Stimulated activated CD8-positive, alpha-beta memory T cell treated with anti-CD3 and anti-CD28 coated beads, Interleukin-15, amount 100 ng/mL, for 48 hours (primary cell): ENCODE data around the gene WNT3A.

Experiments
- DNase-seq, 2 donors: peaks; one replicate each; pipeline ENCODE4 v3.0.0-alpha.2; 2020; ENCODE audit warnings: low read depth in 2 of 2

WNT3A gene

DNA sequence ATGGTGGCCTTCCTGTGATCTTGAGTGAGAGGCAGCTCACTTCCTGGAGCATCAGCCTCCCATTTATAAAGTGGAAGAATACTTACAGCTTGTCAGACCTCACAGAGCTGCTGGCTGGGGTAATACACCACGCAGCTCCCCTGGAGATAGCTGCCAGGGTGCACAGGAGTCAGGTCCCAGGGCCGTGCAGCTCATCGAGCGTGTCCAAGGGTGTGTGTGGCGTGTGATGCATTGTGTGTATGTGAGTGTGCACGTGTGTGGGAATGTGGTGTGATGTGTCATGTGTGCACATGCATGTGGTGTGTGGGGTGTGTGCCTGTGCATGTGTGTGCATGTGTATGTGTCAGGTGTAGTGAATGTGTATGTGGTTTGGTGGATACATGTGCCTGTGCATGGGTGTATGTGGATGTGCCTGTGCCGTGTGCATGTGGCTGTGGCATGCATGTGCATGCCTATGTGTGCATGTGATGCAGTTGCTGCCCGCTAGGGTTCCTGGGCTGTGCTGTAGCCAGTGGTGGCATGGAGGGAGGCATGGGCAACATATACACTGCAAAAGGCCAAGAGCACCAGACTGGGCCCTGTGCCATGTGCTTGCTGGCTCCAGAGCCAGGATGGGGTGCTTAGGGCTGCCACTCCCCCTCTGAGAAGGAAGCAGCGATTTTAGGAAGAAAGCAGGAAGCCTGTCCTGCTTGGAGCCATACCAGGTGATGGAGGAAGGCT, 24.6 kb downstream of the WNT3A start:
- DNase-seq: no peak

DNA sequence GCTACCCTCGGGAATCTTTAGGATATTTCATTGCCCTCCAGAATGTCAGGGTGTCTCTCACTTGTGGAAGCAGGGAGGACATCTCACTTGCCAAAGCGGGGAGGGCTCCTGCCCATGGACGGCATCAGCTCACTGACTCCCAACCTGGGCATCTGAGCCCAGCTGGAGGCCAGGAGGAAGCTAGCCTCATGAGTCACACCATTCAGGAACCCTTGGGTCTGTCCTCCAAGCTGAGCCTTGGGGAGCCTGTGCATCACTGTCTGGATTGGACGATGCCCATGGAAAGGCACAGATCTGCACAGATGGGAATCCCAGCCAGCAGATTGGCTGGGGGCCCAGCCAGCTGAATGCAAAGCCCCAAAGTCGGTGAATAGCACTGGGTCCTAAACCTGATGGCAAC, 25.2 kb downstream of the WNT3A start:
- DNase-seq: no peak

DNA sequence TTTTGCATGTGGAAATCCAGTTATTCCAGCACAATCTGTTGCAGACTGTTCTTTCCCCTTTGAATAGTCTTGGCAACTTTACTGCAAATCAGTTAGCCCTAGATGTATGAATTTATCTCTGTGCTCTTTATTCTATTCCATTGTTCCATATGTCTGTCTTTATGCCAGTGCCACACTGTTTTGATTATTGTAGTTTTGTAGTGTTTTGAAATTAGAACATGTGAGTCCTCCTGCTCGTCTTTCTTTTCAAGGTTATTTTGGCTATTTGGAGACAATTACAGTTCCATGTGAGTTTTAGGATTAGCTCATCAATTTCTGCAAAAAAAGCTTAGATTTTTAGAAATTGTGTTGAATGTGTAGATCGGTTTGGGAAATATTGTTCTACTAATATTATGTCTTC, 26.6 kb downstream of the WNT3A start:
- no peak for DNase-seq

DNA sequence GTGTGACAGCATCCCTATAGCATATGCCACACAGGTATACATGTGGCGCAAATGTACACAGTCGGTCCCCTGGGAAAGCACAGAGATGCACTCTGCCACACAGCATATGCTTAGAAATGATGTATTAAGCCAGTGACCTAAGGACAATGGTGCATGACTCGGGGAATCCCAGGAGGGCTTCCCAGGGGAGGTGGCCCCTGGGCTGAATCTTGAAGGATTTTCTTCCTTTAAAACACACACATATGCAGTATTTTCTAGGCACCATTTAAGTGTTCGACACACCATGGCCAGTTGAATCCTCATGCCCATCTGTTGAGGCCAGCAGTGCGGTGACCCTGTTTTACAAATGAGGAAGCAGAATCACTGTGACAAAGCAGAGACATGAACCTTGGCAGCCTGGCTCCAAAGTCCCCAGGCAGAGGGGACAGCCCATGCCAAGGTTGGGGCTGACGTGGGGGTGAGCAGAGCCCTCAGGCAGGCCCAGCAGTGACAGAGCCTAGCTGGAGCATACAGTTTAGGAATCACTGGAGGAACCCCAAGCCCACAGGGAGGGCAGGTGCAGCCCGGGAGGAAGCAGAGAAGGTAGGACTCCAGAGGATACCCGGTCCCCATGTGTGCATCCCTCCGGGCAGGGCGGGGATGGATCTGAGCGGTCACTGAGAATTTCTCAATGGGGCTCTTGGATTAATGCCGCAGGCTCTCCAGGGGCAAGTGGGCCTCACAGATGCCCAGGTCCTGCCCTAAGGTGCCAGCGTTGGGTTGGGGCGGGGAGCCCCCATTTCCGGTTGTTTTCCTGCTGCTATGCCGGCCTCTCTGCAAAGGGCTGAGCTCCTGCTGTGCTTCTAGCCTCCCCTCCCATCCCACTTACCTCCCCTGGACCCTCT, 28.4 kb downstream of the WNT3A start:
- no peak for DNase-seq

GRCh38 chr1:228035844-228036243, 29.0 kb downstream of the WNT3A start:
- no peak for DNase-seq

DNA sequence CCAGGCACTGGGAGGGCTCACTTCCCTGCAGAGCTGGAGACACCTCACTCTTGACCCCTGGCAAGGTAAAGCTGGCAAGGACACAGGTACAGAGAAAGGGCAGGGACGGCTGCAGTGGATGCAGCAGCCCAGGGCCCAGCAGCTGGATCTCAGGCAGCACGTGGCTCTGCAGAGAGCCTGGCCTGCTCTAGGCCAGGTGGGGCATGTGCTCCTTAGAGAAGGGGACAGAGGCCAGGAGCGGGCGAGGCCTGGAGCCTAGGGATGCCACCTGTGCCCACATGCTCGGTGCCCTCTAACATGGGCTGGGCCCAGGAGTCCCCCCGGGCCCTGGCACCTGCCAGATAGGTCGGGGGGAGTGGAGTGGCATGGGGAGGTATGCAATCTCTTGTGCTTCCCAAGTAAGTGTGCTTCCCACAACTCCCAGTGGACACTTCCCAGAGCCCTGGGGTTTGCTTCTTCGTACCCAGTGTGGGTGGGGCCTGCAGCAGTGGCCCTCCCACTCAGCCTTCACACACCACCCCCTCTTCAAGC, 30.0 kb downstream of the WNT3A start:
- no peak for DNase-seq

DNA sequence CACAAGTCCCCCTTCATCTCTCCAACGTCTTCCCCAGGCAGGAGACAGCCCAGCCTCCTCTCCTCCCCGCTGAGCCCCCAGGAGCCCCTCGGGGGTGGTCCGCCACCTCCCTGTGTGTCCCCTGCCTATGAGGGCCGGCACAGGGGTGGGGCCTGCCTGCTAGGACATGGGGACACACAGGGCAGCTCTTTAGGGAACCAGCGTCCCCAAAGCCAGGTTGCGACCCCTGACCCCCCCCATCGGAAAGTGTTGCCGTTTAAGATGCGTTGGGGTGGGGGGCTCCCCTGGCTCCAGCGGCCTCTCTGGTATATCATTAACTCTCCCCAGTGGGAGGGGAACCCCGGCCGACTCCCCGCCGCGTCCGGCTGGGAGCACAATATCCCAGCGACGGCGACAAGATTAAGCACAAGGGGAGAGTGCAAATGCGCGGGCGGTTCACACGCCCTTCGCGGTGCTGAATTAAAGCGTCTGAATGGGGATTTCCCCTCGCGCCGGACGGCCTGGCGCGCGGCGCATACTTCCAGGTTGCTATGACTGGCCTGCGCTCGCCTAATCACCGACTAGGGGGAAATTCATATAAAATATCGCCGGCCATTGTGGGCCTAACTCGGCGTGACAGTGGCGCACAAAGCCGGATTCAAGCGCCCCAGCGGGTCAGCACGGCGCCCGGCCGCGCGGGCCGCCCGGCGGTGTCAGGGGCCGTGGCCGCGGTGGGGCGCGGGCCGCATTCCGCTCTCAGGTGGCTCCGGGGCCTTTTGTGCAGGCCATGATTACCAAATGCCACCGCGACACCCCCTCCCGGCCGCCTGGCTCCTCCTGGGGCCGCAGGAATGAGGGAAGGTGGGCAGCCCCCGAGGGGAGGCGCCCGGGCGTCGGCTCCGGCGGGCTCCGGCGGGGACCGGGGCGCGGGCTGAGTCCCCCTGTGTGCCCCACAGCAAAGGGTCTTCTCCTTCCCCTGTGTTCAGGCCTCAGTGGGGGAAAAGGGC, 30.9 kb downstream of the WNT3A start:
- DNase-seq: peak; percentile 17 to 53

DNA sequence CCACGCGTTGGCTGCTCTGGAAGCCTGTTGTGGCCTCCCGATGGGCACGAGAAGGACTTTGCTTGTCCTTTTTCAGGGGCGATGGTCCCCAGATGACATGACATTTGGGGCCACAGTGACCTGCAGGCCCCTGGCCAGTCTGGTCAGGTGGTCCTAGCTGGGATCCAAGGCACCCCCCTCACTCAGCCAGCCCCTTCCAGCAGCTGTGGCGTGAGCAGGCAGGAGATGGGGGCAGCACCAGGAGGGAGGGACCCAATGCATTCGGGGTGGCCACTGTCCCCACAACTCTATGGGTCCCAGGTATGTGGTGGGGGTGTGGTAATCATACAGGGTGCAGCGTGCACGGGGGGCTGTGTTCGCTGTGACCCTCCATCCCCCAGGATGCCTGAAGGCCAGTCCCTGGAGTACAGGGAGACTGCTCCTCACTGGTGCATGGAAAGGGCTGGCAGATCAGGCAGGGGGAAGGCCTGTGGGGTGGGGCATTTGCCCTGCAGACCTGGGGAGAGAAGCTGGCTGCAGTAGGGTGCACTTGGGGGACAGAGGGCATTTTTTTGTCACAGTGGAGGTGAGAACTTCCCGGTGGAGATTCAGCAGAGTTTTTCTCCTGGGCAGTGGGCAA, 31.7 kb downstream of the WNT3A start:
- DNase-seq: no peak

GRCh38 chr1:228039006-228039903, 32.5 kb downstream of the WNT3A start:
- DNase-seq: no peak

DNA sequence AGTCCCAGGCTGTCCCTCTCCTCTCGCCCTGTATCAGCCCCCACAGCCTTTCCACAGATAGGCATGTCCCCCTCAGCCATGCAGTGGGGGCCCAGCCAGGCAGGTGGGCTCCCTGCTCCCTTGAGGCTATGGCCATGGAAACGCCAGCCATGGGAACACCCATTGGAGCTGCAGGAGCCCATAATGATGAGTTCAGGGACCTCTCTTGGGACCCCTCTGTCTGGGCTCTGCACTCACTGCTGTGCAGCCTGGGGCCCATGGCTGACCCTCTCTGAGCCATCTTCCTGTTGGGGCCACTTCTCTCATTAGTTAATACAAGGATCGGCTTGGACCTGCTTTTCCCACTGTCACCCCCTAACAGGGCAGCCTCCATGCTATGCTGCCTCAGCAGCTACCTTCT, 33.2 kb downstream of the WNT3A start:
- no peak for DNase-seq

- no peak for DNase-seq
Observed at GRCh38 chr1:228041316-228041715, 34.5 kb downstream of the WNT3A start.

GRCh38 chr1:228042508-228042907, 35.7 kb downstream of the WNT3A start:
- no peak for DNase-seq

DNA sequence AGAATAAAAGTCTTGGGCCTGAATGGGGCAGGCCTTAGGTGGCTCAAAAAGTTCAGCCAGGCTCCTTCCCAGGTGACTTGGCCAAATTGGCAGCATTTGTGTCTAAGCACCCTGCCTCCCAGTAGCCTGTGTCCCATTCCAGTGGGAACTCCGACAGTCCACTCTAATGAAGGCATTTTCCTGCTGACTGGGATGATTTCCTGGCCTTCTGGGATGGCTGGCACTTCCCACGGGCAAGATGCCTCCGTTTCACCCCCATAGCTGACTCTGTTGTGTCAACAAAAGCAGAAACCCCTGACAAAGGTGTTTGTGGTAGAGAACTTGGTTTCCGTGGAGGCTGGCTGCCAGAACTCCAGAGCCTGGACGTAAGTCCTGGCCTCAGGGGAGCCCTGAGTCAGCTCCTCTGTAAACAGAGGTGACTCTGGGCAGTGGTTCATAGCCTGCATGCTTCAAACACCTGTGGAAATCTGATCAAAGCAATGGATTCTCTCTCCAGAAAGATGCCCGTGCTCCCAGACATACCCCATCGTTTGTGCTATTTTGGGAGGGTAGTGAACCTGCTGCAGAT, 36.6 kb downstream of the WNT3A start:
- no peak for DNase-seq

DNA sequence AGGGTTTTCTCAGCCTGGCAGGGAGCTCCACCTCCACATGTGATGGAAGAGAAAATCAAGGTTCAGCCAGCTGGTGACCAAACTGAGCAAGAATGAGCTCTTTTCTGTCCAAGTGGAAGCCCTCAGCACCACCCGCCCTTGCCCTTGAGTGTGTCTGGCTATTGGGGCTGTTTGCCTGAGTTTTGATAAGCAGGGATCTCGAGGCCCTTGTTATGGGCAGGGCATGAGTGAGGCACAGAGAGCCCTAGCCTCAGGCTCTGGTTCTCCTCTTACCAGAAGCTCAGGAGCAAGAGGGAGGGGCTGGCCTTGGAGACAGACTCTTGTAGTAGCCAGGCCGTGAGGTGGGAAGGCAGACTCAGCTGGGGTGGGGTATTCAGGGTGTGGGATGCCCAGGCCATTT, 38.2 kb downstream of the WNT3A start:
- no peak for DNase-seq

- no peak for DNase-seq
Observed at GRCh38 chr1:228045405-228045804, 38.6 kb downstream of the WNT3A start.

GRCh38 chr1:228045871-228046270, 39.1 kb downstream of the WNT3A start:
- no peak for DNase-seq

DNA sequence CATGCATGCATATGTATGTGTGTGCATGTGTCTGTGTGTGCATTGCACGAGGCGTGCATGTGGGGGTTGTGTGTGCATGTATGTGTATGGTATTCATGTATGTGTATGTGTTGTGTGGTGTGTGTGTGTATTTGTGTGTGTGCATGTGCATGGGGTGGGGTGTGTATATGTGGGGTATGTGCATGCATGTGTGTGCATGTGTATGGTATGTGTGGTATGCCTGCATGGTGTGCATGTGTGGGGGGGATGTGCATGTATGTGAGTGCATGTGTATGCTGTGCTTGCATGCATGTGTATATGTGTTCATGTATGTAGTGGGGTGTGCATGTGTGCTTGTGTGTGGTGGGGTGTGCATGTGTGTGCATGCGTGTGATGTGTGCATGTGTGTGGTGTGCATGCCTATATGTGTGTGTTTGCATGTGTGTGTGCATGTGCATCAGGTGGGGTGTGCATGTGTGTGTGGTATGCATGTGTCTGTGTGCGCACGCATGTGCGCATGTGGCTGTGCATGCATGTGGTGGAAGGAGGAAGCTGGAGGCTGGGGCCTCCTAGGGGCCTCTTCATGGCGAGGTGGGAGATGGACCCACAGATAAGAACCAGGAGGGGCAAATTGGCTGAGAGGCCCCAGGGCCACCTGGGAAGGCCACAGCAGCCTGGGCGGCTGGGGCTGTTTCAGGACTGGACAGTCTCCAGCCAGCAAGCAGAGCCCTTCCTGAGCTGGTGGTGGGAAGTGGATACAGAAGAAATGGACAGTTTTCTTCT, 39.8 kb downstream of the WNT3A start:
- no peak for DNase-seq

GRCh38 chr1:228047183-228047466, 40.3 kb downstream of the WNT3A start:
- no peak for DNase-seq

- DNase-seq: no peak
Observed at GRCh38 chr1:228048120-228048519, 41.3 kb downstream of the WNT3A start.
